SU-DHL-6 (cell line): Measurements from ENCODE around the gene RPL10L.

Source experiments
- CTCF ChIP-seq: fragments of 200-600 bp; sonication (generic); IDR thresholded peaks from one replicate; pipeline ENCODE4 v1.5.1; 2017; ENCODE audit warnings: antibody characterized with exemption, mild to moderate bottlenecking, low read length, moderate library complexity; ENCODE audit not compliant: insufficient read depth, poor library complexity, severe bottlenecking
- EZH2phosphoT487 ChIP-seq: fragments of 200-600 bp; sonication (generic), shearing (Covaris generic); conservative IDR thresholded peaks from 2 replicates; pipeline ENCODE4 v1.6.1; 2018; ENCODE audit warnings: mild to moderate bottlenecking, antibody characterized with exemption, low read length, moderate library complexity, mixed read lengths

DNA sequence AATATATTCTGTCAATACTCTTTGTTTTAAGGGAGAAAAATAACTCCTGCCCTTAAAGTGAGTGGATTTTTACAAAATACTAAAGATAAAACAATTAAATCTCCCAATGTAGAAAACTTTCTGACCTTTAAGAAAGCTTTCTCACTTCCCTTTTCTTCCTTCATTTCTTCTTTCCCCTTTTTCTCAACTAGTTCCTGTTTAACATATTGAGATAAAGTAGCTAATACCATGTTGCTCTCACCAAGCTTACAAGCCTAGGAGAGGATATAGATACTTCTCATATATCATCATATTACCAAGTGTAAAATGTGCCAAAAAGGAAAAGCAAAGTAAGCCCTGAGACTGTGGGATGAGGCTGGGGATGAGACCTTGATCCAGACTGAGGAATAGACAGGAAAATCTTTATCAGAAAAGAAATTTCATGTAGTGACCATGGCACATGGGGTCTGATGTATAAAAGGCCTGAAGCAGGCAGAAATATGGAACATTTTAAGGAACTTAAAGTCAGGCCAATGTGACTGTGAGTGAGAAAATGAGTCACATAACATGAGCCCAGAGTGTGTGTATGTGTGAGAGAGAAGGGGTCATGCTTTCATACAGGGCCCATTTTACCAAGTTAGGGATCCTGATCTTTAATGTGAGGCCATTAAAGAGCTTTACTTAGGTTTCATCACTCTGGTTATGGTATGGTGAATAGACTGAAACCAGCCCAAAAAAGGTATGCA lies 1.6 kb upstream of the RPL10L start:
- TF ChIP-seq CTCF (no peak), EZH2phosphoT487 (no peak)
